Frontal cortex (tissue), 4 donors: ENCODE measurements around the gene GRM5. TPM values are rescaled to one million over a fixed set of nuclear protein-coding genes. Genes with fewer than 3 reads are reported as not detected.
"Not testable (repeated sequence)": the region's sequence is repeated elsewhere in the genome, so short reads cannot be mapped to it uniquely, and the experiment has no call there.

Experiments used
- DNase-seq, 2 donors: peaks; one replicate each; pipeline ENCODE4 v3.0.0; 2012; ENCODE audit warnings: low spot score in 2 of 2
- FAIRE-seq: peaks from 2 replicates; lab custom pipeline; 2012; peaks lifted over from hg19 to GRCh38; lab: Jason Lieb, UNC
- total RNA-seq: library from RNA; depleted of rRNA; stranded (reverse); fragments of >200 nt; gene quantifications from one replicate; pipeline ENCODE4 v1.2.3, GENCODE V29; 2014
- donor health status: control.
- donor health status: control.
- donor health status: control.

GRM5 gene
- total RNA-seq, 1 donor from 2014 or later, result 149 TPM

DNA sequence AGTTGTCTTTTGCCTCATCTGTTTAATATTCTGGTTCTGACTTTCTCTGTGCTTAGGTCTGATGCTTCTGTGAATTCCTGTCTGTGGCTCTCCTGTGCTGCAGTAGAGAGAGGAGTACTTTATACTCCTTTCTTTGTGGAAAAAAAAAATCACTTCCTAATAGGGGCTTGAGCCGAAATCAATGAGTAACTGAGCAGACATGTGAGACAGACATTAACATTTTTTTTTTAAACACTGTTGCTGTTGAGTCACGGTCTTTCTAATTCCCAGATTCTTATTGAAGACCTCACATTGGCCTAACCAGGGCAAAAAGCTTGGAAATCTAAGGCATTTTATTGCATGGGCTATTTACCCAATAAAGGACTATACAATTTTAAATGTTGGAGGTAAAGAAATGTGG, 86.1 kb downstream of the GRM5 start:
- FAIRE-seq (no peak), DNase-seq (no peak)

DNA sequence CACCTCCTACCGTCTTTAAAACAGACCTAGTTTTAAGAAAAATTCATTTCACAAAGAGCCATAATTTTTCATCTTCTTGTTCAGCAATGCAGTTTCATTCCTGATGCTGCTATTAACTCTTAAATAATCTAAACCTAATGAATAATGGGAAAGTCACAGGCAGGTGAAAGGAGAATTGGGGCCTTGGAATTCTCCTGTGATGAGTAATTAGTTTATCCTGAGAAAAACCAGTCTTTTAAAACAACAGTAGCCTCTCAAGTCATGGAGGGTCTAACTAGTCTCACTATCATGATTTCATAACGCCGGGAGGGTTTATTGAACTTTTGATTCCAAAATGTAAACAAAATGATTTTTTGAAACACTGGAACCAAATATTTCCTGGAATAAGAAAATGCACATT, 86.8 kb downstream of the GRM5 start:
- not testable (repeated sequence) for FAIRE-seq, DNase-seq

DNA sequence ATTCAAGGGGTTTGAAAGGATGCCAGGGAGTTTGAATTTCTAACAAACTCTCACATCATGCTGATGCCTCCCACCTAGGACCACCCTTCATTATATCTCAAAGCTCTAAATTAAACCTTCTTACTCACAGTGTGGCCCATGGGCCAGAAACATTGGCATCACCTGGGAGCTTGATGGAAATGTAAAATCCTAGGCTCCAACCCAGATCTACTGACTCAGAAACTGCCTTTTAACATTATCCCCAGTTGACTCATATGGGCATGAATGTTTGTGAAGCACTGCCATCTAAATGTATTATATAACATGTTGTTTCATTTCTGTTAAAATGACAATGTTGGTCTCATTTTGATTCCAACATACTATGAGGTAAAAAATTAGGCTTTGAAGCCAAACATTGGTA, 90.3 kb downstream of the GRM5 start:
- not testable (repeated sequence) for FAIRE-seq, DNase-seq

DNA sequence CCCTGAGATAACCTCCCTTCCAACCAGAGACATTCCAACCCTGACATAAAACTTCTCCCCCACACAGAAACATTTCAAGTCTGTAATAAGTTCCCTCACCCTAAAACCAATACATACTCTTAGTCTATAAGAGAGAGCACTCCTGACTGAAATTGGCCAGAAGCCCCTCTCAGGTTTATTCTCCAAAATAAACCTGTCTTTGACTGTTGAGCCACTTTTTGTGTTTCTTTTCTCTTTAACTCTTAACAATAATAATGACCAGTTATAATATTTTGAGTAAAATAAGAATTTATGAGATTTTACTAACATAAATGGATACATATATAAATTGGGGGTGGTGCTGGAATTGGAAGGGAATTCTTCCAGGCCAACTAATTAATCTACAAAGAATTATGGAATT, 93.6 kb downstream of the GRM5 start:
- DNase-seq (no peak), FAIRE-seq (no peak)

DNA sequence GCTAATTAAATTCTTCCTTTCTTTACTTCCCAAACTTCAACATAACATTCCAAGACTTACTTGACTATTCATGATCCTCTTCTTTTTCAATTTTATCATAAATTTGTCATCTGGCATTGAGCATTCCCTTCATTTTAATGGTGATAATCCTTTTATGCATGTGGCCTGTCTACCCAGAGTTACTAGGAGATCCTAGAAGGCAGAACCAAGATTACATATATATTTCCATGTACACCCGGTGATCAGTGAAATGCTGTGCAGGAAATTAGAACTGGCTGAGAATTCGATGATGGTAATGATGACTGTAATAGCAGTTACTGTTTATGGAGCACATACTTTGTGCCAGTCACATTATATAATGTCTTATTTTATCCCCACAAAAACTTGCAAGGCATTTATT, 104.2 kb downstream of the GRM5 start:
- not testable (repeated sequence) for DNase-seq, FAIRE-seq

DNA sequence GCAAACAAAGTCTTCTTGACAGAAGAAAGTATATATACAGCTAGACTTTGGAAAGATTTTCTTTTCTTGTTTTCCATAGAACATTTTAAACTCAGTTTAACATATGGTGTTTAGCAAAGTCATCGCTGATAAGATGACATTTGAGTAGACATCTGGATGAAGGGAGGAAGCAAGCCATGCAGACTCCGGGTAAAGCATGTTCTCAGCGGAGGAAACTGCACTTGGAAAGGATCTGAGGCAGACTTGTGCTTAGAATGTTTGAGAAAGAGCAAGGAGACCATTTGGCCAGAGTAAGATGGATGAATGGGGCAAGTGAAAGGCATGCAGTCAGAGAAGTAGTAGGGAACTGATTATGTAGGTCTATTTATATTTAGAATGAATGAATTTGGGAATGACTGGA, 105.9 kb downstream of the GRM5 start:
- FAIRE-seq, DNase-seq: not testable (repeated sequence)

DNA sequence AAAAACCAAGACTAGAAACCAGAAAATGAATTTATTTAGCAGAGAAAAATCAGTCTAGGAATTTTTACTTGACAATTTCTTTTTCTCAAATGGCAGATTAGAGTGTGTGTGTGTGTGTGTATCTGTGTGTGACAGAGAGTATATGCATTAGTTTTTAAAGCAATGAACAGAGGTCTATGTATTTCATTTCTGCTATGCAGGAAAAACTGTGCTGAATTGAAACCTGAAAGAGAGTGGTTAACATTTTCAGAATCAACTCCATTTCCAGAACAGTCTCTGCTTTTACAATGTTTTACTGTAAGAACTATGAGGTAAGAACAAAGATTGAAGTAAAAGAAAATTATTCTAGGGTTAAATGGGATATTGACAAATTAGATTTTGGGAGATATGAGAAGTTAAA, 114.8 kb downstream of the GRM5 start:
- FAIRE-seq (no peak), DNase-seq (no peak)

DNA sequence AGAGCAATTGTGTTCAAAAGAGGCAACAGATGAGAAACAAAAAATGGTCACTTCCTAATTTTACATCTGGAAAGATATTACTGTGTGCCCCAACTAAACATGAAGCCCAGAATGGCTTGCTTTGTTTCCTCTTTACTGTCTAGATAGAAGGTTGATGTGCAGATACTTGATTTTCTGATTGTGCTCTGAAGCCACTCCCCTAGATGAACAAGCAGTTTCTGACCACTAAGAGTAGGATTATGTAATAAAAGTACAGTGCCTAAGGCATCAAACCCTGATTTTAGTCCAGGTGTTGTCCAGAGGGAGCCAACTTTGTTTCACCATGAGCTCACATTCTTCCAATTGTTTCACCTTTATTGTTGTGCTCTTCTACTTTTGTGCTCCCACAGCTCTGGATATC, 116.9 kb downstream of the GRM5 start:
- not testable (repeated sequence) for DNase-seq, FAIRE-seq

DNA sequence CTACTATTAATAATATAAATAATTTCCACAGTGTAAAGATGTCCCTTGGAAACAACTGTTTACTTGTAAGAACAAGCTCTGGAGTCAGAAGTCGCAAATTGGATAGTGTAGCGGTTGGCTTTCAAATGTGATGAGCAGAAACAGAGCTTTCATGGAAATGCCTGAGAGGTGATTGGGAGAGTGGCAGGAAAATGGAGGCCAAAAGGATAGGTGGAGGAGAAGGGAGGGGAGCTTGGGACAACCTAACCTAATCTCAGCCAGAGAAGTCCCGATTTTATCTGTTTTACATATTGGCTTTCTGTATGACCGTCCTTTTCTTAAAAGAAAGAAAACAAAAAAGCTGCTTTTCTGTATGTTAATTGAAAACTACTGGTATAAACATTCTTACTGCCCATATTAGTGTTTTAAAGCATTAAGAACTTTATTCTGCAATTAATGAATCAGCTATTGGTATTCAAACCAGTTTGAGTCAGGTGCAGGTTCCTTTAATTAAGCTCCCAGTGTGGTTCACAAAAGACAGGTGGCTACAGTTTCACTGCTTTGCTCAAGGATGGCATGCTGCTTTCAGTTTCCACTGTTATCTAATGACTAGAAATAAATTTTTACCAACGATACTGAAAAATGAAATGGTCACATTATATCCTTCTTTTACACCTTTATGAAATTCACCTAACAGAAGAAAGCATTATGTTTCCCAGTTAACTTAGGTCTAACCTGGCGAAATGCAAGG, 117.8 kb downstream of the GRM5 start:
- FAIRE-seq, DNase-seq: not testable (repeated sequence)

DNA sequence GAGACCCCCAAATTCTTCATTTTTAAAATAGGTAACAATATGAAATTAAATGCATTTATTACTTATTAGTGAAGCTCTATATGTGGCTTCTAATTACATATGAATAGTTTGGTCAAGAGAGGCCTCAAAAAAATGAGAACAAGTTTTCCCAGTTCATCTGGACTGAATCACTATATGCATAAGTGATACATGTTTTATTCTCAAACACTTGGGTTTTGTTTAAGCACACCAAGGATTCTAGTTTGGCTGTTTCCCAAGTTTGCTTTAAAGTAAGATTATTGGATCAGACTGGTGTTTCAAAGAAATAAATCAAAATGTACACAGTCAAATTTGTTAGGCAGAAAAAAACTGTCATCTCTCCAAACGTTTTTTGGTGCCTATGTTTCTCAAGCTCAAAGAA, 136.1 kb downstream of the GRM5 start:
- DNase-seq, result not testable (repeated sequence)
- peak; percentile 40 for FAIRE-seq

DNA sequence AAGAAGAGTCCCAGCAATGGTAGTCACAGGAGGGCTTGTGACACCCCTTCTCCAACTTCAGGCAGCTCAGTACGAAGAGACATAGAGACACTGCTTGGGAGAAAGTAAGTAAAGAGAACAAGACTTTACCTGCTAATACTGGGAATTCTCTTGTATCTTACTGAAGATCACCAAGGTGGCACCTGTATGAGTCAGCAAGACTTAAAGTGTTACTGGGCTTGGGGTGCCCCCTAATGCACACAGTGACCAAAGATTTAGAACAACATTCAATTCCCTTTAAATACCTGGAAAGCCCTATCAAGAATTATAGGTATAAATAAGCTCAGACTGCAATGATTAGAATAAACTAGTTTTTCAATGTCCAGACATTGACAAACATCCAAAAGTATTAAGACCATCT, 148.7 kb downstream of the GRM5 start:
- not testable (repeated sequence) for FAIRE-seq, DNase-seq

DNA sequence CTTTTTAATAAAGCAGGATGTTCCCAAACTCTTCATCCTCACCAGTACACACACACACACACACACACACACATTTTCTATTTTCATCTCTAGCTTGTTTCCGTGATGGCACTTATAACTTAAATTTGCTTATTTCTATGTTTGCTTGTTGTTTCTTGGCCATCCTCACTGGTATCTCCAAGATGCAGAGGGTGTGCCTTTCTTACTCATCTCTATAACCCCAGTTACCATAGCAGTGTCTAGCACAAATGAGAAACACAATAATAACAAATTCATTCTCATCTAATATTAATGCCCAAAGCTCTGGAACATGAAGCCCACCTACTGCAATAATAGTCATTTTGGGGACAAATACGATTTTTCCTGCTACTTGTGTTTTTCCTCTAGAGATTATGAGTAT, 156.3 kb downstream of the GRM5 start:
- FAIRE-seq (no peak), DNase-seq (no peak)

DNA sequence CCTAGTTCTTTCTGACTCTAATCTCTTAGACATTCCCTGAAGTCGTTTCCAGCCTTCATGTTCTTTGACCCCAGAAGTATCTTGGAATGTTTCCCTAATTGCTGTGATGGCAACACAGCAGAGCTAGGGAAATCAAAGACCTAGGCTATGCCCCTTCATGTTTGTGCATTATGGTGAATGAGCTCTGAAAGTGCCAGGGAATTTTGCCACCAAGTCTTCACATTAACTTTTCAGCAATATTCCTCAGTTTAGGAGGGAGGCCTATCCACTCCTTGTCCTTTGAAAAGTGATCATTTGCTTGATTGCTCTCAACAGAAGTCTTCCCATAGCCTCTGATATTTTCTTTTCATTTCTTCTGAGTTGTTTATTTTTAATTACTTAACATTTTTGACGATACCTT, 164.3 kb downstream of the GRM5 start:
- not testable (repeated sequence) for FAIRE-seq, DNase-seq

DNA sequence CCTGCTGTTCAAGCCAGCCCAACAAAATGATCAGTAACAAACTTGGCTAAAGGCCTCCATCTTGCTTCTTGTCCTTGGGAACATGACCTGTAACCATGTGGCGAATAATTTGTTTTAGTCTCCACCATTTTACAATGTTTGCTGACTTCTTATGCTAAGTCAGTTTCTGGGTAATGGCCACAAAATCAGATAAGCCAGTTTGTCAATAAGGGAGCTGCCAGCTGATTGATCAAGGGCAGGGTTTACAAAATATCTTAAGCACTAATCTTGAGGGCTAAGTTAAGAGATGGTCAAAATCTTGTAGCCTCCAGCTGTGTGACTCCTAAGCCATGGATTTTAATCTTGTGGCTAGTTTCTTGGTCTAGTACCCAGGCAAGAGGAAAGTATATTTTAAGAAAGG, 176.9 kb downstream of the GRM5 start:
- not testable (repeated sequence) for DNase-seq, FAIRE-seq

DNA sequence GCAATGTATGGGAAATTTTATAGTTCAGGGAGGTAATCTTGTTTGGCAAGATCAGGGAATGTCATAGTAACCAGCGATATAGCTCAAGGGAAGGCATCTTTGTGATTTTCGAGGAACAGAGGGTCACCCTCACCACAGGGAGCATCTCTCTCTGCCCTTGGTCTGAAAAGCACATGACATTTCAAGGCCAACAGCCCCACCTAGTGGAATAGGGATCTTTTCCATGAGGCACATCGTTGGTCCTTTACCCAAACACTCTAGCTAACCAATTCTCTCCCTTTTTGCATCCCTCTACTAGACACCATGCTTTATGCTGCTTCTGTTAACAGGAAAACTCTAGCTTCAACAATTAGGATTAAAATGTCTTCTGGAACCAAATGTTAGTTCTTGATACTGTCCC, 179.0 kb downstream of the GRM5 start:
- DNase-seq (no peak), FAIRE-seq (no peak)

DNA sequence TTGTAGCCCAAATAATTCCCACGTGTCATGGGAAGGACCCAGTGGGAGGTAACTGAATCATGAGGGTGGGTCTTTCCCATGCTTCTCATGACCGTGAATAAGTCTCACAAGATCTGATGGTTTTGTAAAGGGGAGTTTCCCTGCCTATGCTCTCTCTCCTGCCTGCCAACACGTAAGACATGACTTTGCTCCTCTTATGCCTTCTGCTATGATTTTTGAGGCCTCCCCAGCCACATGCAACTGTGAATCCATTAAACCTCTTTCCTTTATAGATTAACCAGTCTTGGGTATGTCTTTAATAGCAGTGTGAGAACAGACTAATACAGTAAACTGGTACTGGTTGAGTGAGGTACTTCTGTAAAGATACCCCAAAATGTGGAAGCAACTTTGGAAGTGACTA, 183.0 kb downstream of the GRM5 start:
- not testable (repeated sequence) for DNase-seq, FAIRE-seq

DNA sequence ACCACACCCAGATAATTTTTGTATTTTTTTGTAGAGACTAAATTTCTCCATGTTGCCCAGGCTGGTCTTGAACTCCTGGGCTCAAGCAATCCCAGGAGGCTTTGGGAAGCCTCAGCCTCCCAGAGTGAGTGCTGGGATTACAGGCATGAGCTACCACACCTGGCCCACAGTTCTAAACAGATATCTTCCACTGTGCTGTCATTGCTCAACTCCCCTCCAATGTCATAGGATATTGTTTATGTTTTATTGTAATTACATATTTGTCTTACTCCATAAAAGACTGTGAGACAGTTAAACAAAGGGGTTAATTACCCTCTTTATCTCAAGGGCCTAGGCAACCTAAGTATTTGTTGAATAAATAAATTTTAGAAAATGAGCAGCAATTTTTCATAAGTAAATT, 204.2 kb downstream of the GRM5 start:
- DNase-seq, result no peak
- no peak for FAIRE-seq

DNA sequence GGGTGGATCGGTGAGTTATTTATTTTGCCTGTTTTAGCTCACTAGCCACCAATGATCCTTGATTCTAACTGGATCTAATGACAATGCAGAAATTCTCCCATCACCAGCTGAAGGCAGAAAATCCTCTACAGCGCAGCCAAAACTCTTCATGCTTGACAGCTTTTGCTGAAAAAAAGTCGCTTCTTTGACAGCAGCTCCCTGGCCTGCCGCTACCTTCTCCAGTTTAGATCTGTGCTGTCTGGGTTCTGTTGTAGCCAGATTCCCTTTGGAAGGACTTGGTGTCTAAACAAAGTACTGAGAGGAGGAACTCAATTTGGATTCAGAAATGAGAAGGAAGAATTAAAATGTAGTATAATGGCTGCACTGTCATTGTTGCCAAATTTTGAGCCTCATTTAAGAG, 205.4 kb downstream of the GRM5 start:
- not testable (repeated sequence) for FAIRE-seq, DNase-seq

DNA sequence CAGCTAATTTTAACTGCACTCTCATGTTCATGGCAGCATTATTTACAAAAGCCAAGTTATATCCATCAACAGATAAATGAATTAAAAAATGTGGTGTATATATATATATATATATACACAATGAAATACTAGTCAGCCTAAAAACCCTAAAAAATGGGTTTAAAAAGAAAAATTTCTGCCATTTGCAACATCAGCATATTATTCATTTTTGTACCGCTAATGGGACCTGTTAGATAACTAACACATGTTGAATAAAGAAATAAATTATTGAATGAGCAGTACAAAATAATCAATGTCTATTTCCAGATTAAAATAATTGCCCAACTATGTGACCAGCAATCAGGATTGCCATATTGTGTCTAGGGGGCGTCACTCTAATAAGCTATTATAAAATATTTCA, 211.8 kb downstream of the GRM5 start:
- DNase-seq, FAIRE-seq: not testable (repeated sequence)

DNA sequence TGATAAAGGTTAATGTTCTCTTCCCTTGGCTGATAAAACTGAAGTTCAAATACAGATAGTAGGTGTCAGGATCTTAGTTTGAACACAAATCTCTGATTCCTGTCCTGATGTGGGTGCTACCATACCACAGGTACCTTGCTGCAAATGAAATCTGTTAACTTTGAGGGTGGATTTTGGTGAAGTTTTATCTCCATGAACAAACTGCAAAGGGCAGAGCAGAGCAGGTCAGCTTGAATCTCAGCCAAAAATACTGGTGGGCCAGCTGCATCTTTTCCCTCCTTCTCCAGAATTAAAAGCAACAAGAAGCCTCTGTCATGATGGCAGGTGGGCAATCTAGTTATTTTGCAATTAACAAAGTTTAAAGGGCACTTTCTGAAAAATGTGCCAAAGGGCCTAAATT, 214.2 kb downstream of the GRM5 start:
- not testable (repeated sequence) for FAIRE-seq, DNase-seq

DNA sequence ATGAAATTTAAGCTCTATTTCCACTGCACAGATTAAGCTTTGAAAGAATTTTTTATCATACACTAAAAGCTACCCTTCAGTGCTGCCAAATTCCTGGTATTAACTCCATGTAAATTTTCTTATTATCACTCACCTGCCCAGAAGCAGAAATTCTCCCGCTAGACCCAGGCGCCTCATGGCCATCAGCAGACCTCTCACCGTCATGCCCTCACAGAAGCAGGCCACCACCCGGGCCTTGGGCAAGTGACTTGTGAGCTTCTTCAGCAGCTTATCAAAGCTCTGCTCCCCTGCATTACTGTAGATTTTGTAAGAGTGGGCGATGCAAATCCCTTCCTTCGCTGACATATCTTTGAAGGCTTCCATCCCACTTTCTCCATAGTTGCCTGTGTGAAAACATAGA, 216.0 kb downstream of the GRM5 start:
- DNase-seq, FAIRE-seq: not testable (repeated sequence)

DNA sequence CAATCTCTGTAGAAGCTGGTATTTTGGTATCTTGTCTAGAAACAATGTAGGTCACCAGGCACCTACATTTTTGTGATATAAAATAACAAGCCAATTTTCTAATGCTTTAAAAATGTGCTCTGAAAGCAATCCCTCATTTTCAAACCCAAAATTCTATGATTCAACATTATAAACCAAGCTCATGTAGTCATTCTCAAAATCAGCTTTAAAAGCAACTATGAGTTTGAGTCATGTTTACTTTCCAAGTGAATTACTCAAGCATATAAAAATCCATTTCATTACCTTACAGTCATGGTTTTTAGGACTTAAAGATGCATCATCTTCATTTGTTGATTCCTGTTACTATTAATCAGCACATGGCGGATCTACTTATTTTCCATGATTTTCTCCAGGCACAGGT, 216.4 kb downstream of the GRM5 start:
- no peak for FAIRE-seq
- no peak for DNase-seq
